H9 (cell line): ENCODE results near the gene CELF5. TPM values are rescaled to one million over a fixed set of nuclear protein-coding genes. Genes with fewer than 3 reads are reported as not detected.
"Not testable (repeated sequence)": the region's sequence is repeated elsewhere in the genome, so short reads cannot be mapped to it uniquely, and the experiment has no call there.

ENCODE experiments used
- DNase-seq: peaks from one replicate; pipeline ENCODE4 v3.0.0-alpha.2; 2017
- H2AFZ ChIP-seq: one replicate; pipeline ENCODE4 v1.6.1; 2013; ENCODE audit warnings: mild to moderate bottlenecking, low read length, control low read depth, moderate library complexity
- H2AK5ac ChIP-seq: 2 replicates; pipeline ENCODE4 v1.6.1; 2013; ENCODE audit warnings: low read length, control low read depth, mixed read lengths; ENCODE audit not compliant: insufficient read length
- H2BK120ac ChIP-seq: one replicate; pipeline ENCODE4 v1.6.1; 2013; ENCODE audit warnings: low read depth, mild to moderate bottlenecking, low read length, control low read depth, inconsistent platforms; ENCODE audit not compliant: poor library complexity, severe bottlenecking
- H2BK12ac ChIP-seq: 2 replicates; pipeline ENCODE4 v1.6.1; 2013; ENCODE audit warnings: low read length, control low read depth, mixed read lengths, low read depth; ENCODE audit not compliant: insufficient read length
- H2BK15ac ChIP-seq: 2 replicates; pipeline ENCODE4 v1.6.1; 2013; ENCODE audit warnings: low read depth, low read length, control low read depth
- H2BK20ac ChIP-seq: one replicate; pipeline ENCODE4 v1.6.1; 2013; ENCODE audit warnings: low read depth, mild to moderate bottlenecking, low read length, control low read depth, inconsistent platforms; ENCODE audit not compliant: poor library complexity, severe bottlenecking
- H2BK5ac ChIP-seq: 2 replicates; pipeline ENCODE4 v1.6.1; 2013; ENCODE audit warnings: low read length, control low read depth, mixed read lengths; ENCODE audit not compliant: insufficient read length
- H3K14ac ChIP-seq: 2 replicates; pipeline ENCODE4 v1.6.1; 2013; ENCODE audit warnings: low read length, control low read depth; ENCODE audit not compliant: insufficient read depth
- H3K18ac ChIP-seq: 2 replicates; pipeline ENCODE4 v1.6.1; 2013; ENCODE audit warnings: low read depth, mild to moderate bottlenecking, mixed read lengths, low read length, control low read depth; ENCODE audit not compliant: insufficient read length
- H3K23ac ChIP-seq: 2 replicates; pipeline ENCODE4 v1.6.1; 2013; ENCODE audit warnings: low read length, control low read depth, mixed read lengths, low read depth; ENCODE audit not compliant: insufficient read length
- H3K23me2 ChIP-seq: 2 replicates; pipeline ENCODE4 v1.6.1; 2013; ENCODE audit warnings: low read depth, mild to moderate bottlenecking, mixed read lengths, low read length, control low read depth; ENCODE audit not compliant: insufficient read length, poor library complexity, severe bottlenecking
- H3K27ac ChIP-seq: 2 replicates; pipeline ENCODE4 v1.5.1; 2013; ENCODE audit warnings: low read length, control low read depth, mixed read lengths, low read depth; ENCODE audit not compliant: insufficient read length
- H3K27me3 ChIP-seq: 2 replicates; pipeline ENCODE4 v1.6.1; 2013; ENCODE audit warnings: low read length, control low read depth, inconsistent platforms; ENCODE audit not compliant: insufficient read depth
- H3K4ac ChIP-seq: 2 replicates; pipeline ENCODE4 v1.6.1; 2013; ENCODE audit warnings: low read depth, mild to moderate bottlenecking, control low read depth, inconsistent platforms, low read length, moderate library complexity
- H3K4me1 ChIP-seq: 2 replicates; pipeline ENCODE4 v1.6.1; 2013; ENCODE audit warnings: low read length, control low read depth, inconsistent platforms; ENCODE audit not compliant: insufficient read depth
- H3K4me2 ChIP-seq: 2 replicates; pipeline ENCODE4 v1.6.1; 2013; ENCODE audit warnings: low read length, control low read depth, mixed read lengths; ENCODE audit not compliant: insufficient read length, insufficient read depth
- H3K56ac ChIP-seq: 2 replicates; pipeline ENCODE4 v1.6.1; 2013; ENCODE audit warnings: low read depth, mild to moderate bottlenecking, mixed read lengths, low read length, control low read depth; ENCODE audit not compliant: insufficient read length
- H3K79me1 ChIP-seq: 2 replicates; pipeline ENCODE4 v1.6.1; 2013; ENCODE audit warnings: low read depth, mild to moderate bottlenecking, moderate library complexity, low read length, control low read depth, inconsistent platforms; ENCODE audit not compliant: insufficient read depth, poor library complexity, severe bottlenecking
- H3K79me2 ChIP-seq: 2 replicates; pipeline ENCODE4 v1.6.1; 2013; ENCODE audit warnings: low read length, control low read depth, inconsistent platforms; ENCODE audit not compliant: insufficient read depth
- H3K9ac ChIP-seq: 2 replicates; pipeline ENCODE4 v1.6.1; 2013; ENCODE audit warnings: low read length, control low read depth, mixed read lengths; ENCODE audit not compliant: insufficient read length; ENCODE audit errors: extremely low read depth
- H3K9me3 ChIP-seq: one replicate; pipeline ENCODE4 v1.6.1; 2013; ENCODE audit warnings: low read depth, low read length, inconsistent platforms; ENCODE audit not compliant: control insufficient read depth
- H3T11ph ChIP-seq: one replicate; pipeline ENCODE4 v1.6.1; 2013; ENCODE audit warnings: mild to moderate bottlenecking, low read length, control low read depth, inconsistent platforms
- H4K20me1 ChIP-seq: one replicate; pipeline ENCODE4 v1.6.1; 2013; ENCODE audit not compliant: control insufficient read depth, insufficient read length, insufficient read depth
- H4K5ac ChIP-seq: 2 replicates; pipeline ENCODE4 v1.6.1; 2013; ENCODE audit warnings: low read depth, mild to moderate bottlenecking, mixed read lengths, low read length, control low read depth; ENCODE audit not compliant: insufficient read length
- H4K8ac ChIP-seq: replicated peaks from 2 replicates; pipeline ENCODE4 v1.6.1; 2013; ENCODE audit warnings: low read length, control low read depth, mixed read lengths, low read depth; ENCODE audit not compliant: insufficient read length
- H4K91ac ChIP-seq: 2 replicates; pipeline ENCODE4 v1.6.1; 2013; ENCODE audit warnings: low read depth, mild to moderate bottlenecking, moderate library complexity, mixed read lengths, low read length, control low read depth; ENCODE audit not compliant: insufficient read length
- H3K27ac Mint-ChIP-seq, 3 experiments: 2 replicates in 2 of 3; 3 replicates in 1 of 3; pipeline ENCODE4 v1.8.0; 2020 to 2021; ENCODE audit warnings: mixed read lengths in 3 of 3, mild to moderate bottlenecking in 1 of 3, moderate library complexity in 1 of 3
- H3K27me3 Mint-ChIP-seq: 2 replicates; pipeline ENCODE4 v1.8.0; 2021; ENCODE audit warnings: low read depth, mild to moderate bottlenecking, moderate library complexity, mixed read lengths
- H3K36me3 Mint-ChIP-seq, 3 experiments: 2 replicates in 2 of 3; 3 replicates in 1 of 3; pipeline ENCODE4 v1.8.0; 2020 to 2021; ENCODE audit warnings: low read depth in 3 of 3, mixed read lengths in 3 of 3; ENCODE audit not compliant: insufficient read depth in 1 of 3
- H3K4me1 Mint-ChIP-seq, 2 experiments: 2 replicates each; pipeline ENCODE4 v1.8.0; 2020; ENCODE audit warnings: mixed read lengths in 2 of 2
- H3K4me3 Mint-ChIP-seq, 2 experiments: 2 replicates in 1 of 2; 3 replicates in 1 of 2; pipeline ENCODE4 v1.8.0; 2020 to 2021; ENCODE audit warnings: mild to moderate bottlenecking in 2 of 2, mixed read lengths in 2 of 2, moderate library complexity in 1 of 2
- H3K9me3 Mint-ChIP-seq, 2 experiments: 2 replicates in 1 of 2; 3 replicates in 1 of 2; pipeline ENCODE4 v1.8.0; 2020; ENCODE audit warnings: mild to moderate bottlenecking in 2 of 2, mixed read lengths in 2 of 2, moderate library complexity in 1 of 2
- CTCF ChIP-seq: fragments of 200-600 bp; sonication (generic); conservative IDR thresholded peaks from 3 replicates; pipeline ENCODE4 v1.8.0; 2021; ENCODE audit warnings: antibody characterized with exemption, mild to moderate bottlenecking
- WGBS: extraction: QIAGEN DNeasy Blood & Tissue Kit; methylation state at CpG from one replicate; pipeline ENCODE4 v1.1.7; 2013; ENCODE audit warnings: missing lambda C conversion rate, low lambda C conversion rate, mixed read lengths; ENCODE audit not compliant: insufficient read length; ENCODE audit errors: extremely low coverage; 5-methylcytosine and 5-hydroxymethylcytosine counted together
- total RNA-seq: library from RNA; stranded (reverse); gene quantifications from 2 replicates; pipeline ENCODE4 v1.2.1, GENCODE V29; 2021

Gene CELF5
- total RNA-seq, 1 experiment from 2014 or later = 4.8 TPM

- no peak overlapping the region for H4K5ac ChIP-seq
- H2BK20ac ChIP-seq = no peak overlapping the region
- no peaks in the 10 kb centered on the region for H3K23me2 ChIP-seq
- no peak overlapping the region for H2BK15ac ChIP-seq
- H4K91ac ChIP-seq = no peak overlapping the region
- no peak for TF ChIP-seq CTCF
- Mint-ChIP-seq H3K9me3 (no peaks in the 10 kb centered on the region), H3K36me3 (no peaks in the 10 kb centered on the region), H3K4me1 (no peaks in the 10 kb centered on the region), H3K27me3 (peaks cover 60% of the 10 kb centered on the region), H3K27ac (no peak overlapping the region), H3K4me3 (no peak overlapping the region)
- no peak for DNase-seq
- H3K27me3 ChIP-seq = no peaks in the 10 kb centered on the region; the same call in 1 of the 2 replicates
- no peak overlapping the region for H3K4me2 ChIP-seq
- no peak overlapping the region for H3K56ac ChIP-seq
- H3K79me2 ChIP-seq = no peaks in the 10 kb centered on the region
- H4K8ac ChIP-seq = no peak overlapping the region
- H3K9ac ChIP-seq = no peak overlapping the region
- H2BK12ac ChIP-seq = no peak overlapping the region
- no peak overlapping the region for H2AFZ ChIP-seq
- H2BK5ac ChIP-seq = no peak overlapping the region
- H4K20me1 ChIP-seq = no peaks in the 10 kb centered on the region
- H2AK5ac ChIP-seq = no peak overlapping the region
- H3K4me1 ChIP-seq = no peaks in the 10 kb centered on the region
- no peak overlapping the region for H2BK120ac ChIP-seq
- H3K4ac ChIP-seq = no peak overlapping the region
- H3K9me3 ChIP-seq = no peaks in the 10 kb centered on the region
- H3T11ph ChIP-seq = no peak overlapping the region
- WGBS = no CpG with 5 or more reads among the region's 9 CpGs
- no peaks in the 10 kb centered on the region for H3K79me1 ChIP-seq
- no peak overlapping the region for H3K14ac ChIP-seq
- H3K23ac ChIP-seq = no peak overlapping the region
- no peak overlapping the region for H3K18ac ChIP-seq
- H3K27ac ChIP-seq = no peak overlapping the region
Observed at GRCh38 chr19:3330047-3330446, 105.6 kb downstream of the CELF5 start.

GRCh38 chr19:3332232-3332631 is 107.8 kb downstream of the CELF5 start:
- not testable (repeated sequence) for H3K56ac ChIP-seq, H2AK5ac ChIP-seq, H4K20me1 ChIP-seq, H3K79me1 ChIP-seq, H2BK120ac ChIP-seq, H3K18ac ChIP-seq, DNase-seq, H3T11ph ChIP-seq, H3K4me1 ChIP-seq, H2BK5ac ChIP-seq, H3K79me2 ChIP-seq, H3K9me3 Mint-ChIP-seq, H3K23me2 ChIP-seq, H4K91ac ChIP-seq, H3K23ac ChIP-seq, H2BK12ac ChIP-seq, H3K9ac ChIP-seq, H2BK15ac ChIP-seq, H3K4ac ChIP-seq, H3K9me3 ChIP-seq, H3K27ac Mint-ChIP-seq, H2AFZ ChIP-seq, H4K5ac ChIP-seq, H2BK20ac ChIP-seq, H3K36me3 Mint-ChIP-seq, H3K4me1 Mint-ChIP-seq, H4K8ac ChIP-seq, H3K27me3 ChIP-seq, H3K4me2 ChIP-seq, H3K14ac ChIP-seq, H3K27ac ChIP-seq, H3K4me3 Mint-ChIP-seq
- no CpG with 5 or more reads among the region's 1 CpG for WGBS
- peaks cover 71% of the 10 kb centered on the region for H3K27me3 Mint-ChIP-seq
